HepG2 (cell line): ENCODE measurements around the gene PRKN. TPM values are rescaled to one million over a fixed set of nuclear protein-coding genes. Genes with fewer than 3 reads are reported as not detected.

Source experiments
- ATAC-seq: fragments of 200-7000 bp; cut with Tn5 transposase; 3 replicates; pipeline ENCODE4 v1.9.1; 2020; ENCODE audit warnings: mild to moderate bottlenecking, moderate library complexity
- BruUV-seq: library from RNA; stranded (reverse); fragments of 400-500 nt; replicated peaks from 2 replicates; lab custom pipeline; 2021; lab: Mats Ljungman, UMichigan
- CTCF ChIA-PET: fragments of 300-600 bp; formaldehyde crosslinking; extraction: SDS; loops from one replicate; lab custom pipeline; 2021; ENCODE audit warnings: low total read pairs, inconsistent platforms, low intra/inter-chr PET ratio; lab: Yijun Ruan, JAX
- POLR2A ChIA-PET: fragments of 350-600 bp; sonication (Branson Sonifier 250); formaldehyde crosslinking; loops from one replicate; lab custom pipeline; 2020; ENCODE audit warnings: antibody characterized with exemption, inconsistent platforms; lab: Yijun Ruan, JAX
- DNase-seq: peaks from one replicate; pipeline ENCODE4 v3.0.0-alpha.2; 2015; ENCODE audit warnings: low spot score
- FAIRE-seq: peaks from 3 replicates; lab custom pipeline; 2011; peaks lifted over from hg19 to GRCh38; lab: Jason Lieb, UNC
- H2AFZ ChIP-seq: one replicate; pipeline ENCODE4 v1.6.1; 2011; ENCODE audit warnings: low read length, inconsistent platforms
- H3K27ac ChIP-seq: fragments of 300-600 bp; 3 replicates; pipeline ENCODE4 v1.8.0; 2011; ENCODE audit warnings: mixed run types, mild to moderate bottlenecking, mixed read lengths, low read length, inconsistent platforms; ENCODE audit not compliant: insufficient read depth; ENCODE audit errors: extremely low read length
- H3K27me3 ChIP-seq, 2 experiments: fragments of 200-600 bp in 1 of 2; 2 replicates in 1 of 2; 3 replicates in 1 of 2; pipeline versions ENCODE4 v1.6.0 to v1.8.0; 2011; ENCODE audit warnings: low read length in 2 of 2, mild to moderate bottlenecking in 2 of 2, moderate library complexity in 2 of 2, inconsistent platforms in 1 of 2; ENCODE audit not compliant: insufficient read depth in 2 of 2, control insufficient read depth in 1 of 2
- H3K36me3 ChIP-seq, 2 experiments: fragments of 200-600 bp in 1 of 2; replicated peaks in 1 of 2; 2 replicates in 1 of 2; 3 replicates in 1 of 2; pipeline versions ENCODE4 v1.5.1 to v1.8.0; 2011; ENCODE audit warnings: low read length in 2 of 2, inconsistent platforms in 1 of 2; ENCODE audit not compliant: insufficient read depth in 2 of 2, control insufficient read depth in 1 of 2
- H3K4me1 ChIP-seq: 2 replicates; pipeline ENCODE4 v1.5.1; 2012; ENCODE audit warnings: low read length, inconsistent platforms; ENCODE audit not compliant: insufficient read depth
- H3K4me2 ChIP-seq: 2 replicates; pipeline ENCODE4 v1.6.0; 2011; ENCODE audit warnings: low read depth, low read length, inconsistent platforms
- H3K4me3 ChIP-seq, 3 experiments: fragments of 200-600 bp in 1 of 3; sonication (generic), shearing (Covaris generic) in 1 of 3; replicated peaks in 1 of 3; 2 replicates each; pipeline ENCODE4 v1.5.1; 2011 to 2016; ENCODE audit warnings: low read length in 3 of 3, inconsistent platforms in 2 of 3, low read depth in 2 of 3, mild to moderate bottlenecking in 2 of 3, control low read depth in 1 of 3, mixed read lengths in 1 of 3; ENCODE audit not compliant: insufficient read depth in 1 of 3
- H3K79me2 ChIP-seq: one replicate; pipeline ENCODE4 v1.6.1; 2011; ENCODE audit warnings: low read length, inconsistent platforms; ENCODE audit not compliant: insufficient read depth
- H3K9ac ChIP-seq: 2 replicates; pipeline ENCODE4 v1.6.0; 2011; ENCODE audit warnings: mild to moderate bottlenecking, low read depth, low read length, inconsistent platforms; ENCODE audit not compliant: insufficient read depth
- H3K9me3 ChIP-seq: 2 replicates; pipeline ENCODE4 v1.5.1; 2012; ENCODE audit warnings: mild to moderate bottlenecking, low read length
- H4K20me1 ChIP-seq: 2 replicates; pipeline ENCODE4 v1.6.0; 2011; ENCODE audit warnings: inconsistent platforms, mild to moderate bottlenecking, low read length, moderate library complexity; ENCODE audit not compliant: insufficient read depth
- ARNT2 ChIP-seq: sonication (generic); formaldehyde crosslinking; IDR thresholded peaks from 2 replicates; pipeline ENCODE4 v1.8.0; 2022; ENCODE audit warnings: mild to moderate bottlenecking, low read depth, missing genetic modification reagents, moderate library complexity
- CTCF ChIP-seq: sonication (generic); formaldehyde crosslinking; IDR thresholded peaks from 2 replicates; pipeline ENCODE4 v1.5.0; 2020; ENCODE audit warnings: mild to moderate bottlenecking, missing genetic modification reagents, moderate library complexity
- HMG20A ChIP-seq: IDR thresholded peaks from 2 replicates; pipeline ENCODE4 v1.6.1; 2016; ENCODE audit warnings: borderline replicate concordance
- NR1H2 ChIP-seq: sonication (generic); formaldehyde crosslinking; IDR thresholded peaks from 2 replicates; pipeline ENCODE4 v1.8.1; 2022; ENCODE audit warnings: low read depth, missing genetic modification reagents, borderline replicate concordance
- NR3C1 ChIP-seq: sonication (generic); formaldehyde crosslinking; IDR thresholded peaks from 2 replicates; pipeline ENCODE4 v1.4.0; 2020; ENCODE audit warnings: missing genetic modification reagents
- SIN3A ChIP-seq: IDR thresholded peaks from 2 replicates; pipeline ENCODE4 v1.6.1; 2011; ENCODE audit warnings: low read depth, mild to moderate bottlenecking, control low read depth, low read length, borderline replicate concordance
- SMYD3 ChIP-seq: sonication (generic); formaldehyde crosslinking; IDR thresholded peaks from 2 replicates; pipeline ENCODE4 v1.8.1; 2023; ENCODE audit warnings: mild to moderate bottlenecking, missing genetic modification reagents
- STAG1 ChIP-seq: sonication (generic); formaldehyde crosslinking; IDR thresholded peaks from 2 replicates; pipeline ENCODE4 v1.4.0; 2020; ENCODE audit warnings: missing genetic modification reagents
- TFDP1 ChIP-seq: IDR thresholded peaks from 2 replicates; pipeline ENCODE4 v1.6.1; 2016; ENCODE audit warnings: missing compliant biosample characterization, missing genetic modification reagents, borderline replicate concordance
- ZNF10 ChIP-seq: sonication (generic); formaldehyde crosslinking; IDR thresholded peaks from 2 replicates; pipeline ENCODE4 v1.4.0; 2020; ENCODE audit warnings: mild to moderate bottlenecking, low read depth, missing genetic modification reagents, borderline replicate concordance
- ZNF121 ChIP-seq: sonication (generic); formaldehyde crosslinking; IDR thresholded peaks from 2 replicates; pipeline ENCODE4 v1.5.0; 2020; ENCODE audit warnings: mild to moderate bottlenecking, missing genetic modification reagents
- ZNF354B ChIP-seq: sonication (generic); formaldehyde crosslinking; IDR thresholded peaks from 2 replicates; pipeline ENCODE4 v1.8.0; 2022; ENCODE audit warnings: mild to moderate bottlenecking, missing genetic modification reagents
- ZNF614 ChIP-seq: IDR thresholded peaks from 2 replicates; pipeline ENCODE4 v1.6.1; 2018; ENCODE audit warnings: missing biosample characterization, missing genetic modification reagents, inconsistent platforms, borderline replicate concordance
- ZNF780A ChIP-seq: sonication (generic); formaldehyde crosslinking; IDR thresholded peaks from 2 replicates; pipeline ENCODE4 v1.8.0; 2022; ENCODE audit warnings: mild to moderate bottlenecking, missing genetic modification reagents, moderate library complexity
- ZNF781 ChIP-seq: sonication (generic); formaldehyde crosslinking; IDR thresholded peaks from 2 replicates; pipeline ENCODE4 v1.5.1; 2020; ENCODE audit warnings: borderline replicate concordance, mild to moderate bottlenecking, missing genetic modification reagents; ENCODE audit errors: not compliant biosample characterization
- WGBS: methylation state at CpG from one replicate; pipeline ENCODE4 v1.1.6; 2017; ENCODE audit warnings: low lambda C conversion rate; 5-methylcytosine and 5-hydroxymethylcytosine counted together
- in situ Hi-C: cut with HindIII; loops from 2 replicates; pipeline ENCODE4 v1.10.0; 2017; ENCODE audit warnings: low pct_unique_long_range_greater_than_20kb; ENCODE audit not compliant: extremely low pct_ligation_motif_present
- intact Hi-C: fragments of 100-400 bp; cut with micrococcal nuclease; formaldehyde crosslinking; loops from one replicate; pipeline ENCODE4 v1.10.0; 2022; ENCODE audit not compliant: unreplicated experiment
- polyA plus RNA-seq, 8 experiments: library from polyadenylated mRNA; depleted of rRNA in 3 of 8; stranded (reverse) in 7 of 8; unstranded in 1 of 8; fragments of >200 nt; fragmentation: Illumina TruSeq in 4 of 8; extraction: Trizol in 4 of 8; gene quantifications; 2 replicates each; pipeline versions ENCODE4 v1.2.1 to v1.2.3, GENCODE V29; 2011 to 2016; ENCODE audit warnings: low read depth in 4 of 8, missing spikeins in 1 of 8, mixed read lengths in 1 of 8; ENCODE audit not compliant: insufficient read depth in 1 of 8
- total RNA-seq, 5 experiments: library from RNA; depleted of rRNA; stranded (reverse); fragments of >200 nt; fragmentation: Illumina TruSeq; extraction: Trizol; gene quantifications; 2 replicates each; pipeline ENCODE4 v1.2.3, GENCODE V29; 2016; ENCODE audit warnings: low read depth in 1 of 5

PRKN gene
- total and polyA plus RNA-seq, 2 of the 13 experiments (the other 11 are each of a cell fraction or from before 2014, with no cell fraction given) = 0.31 to 0.44 TPM

- FAIRE-seq = no peak
- no peak overlapping the region for H3K27ac ChIP-seq
- no peaks in the 10 kb centered on the region for H3K4me1 ChIP-seq
- no peak overlapping the region for H3K4me3 ChIP-seq
- POLR2A ChIA-PET = no interaction called here
- no peak overlapping the region for H3K9ac ChIP-seq
- BruUV-seq = no TSS peak
- H3K4me2 ChIP-seq = no peak overlapping the region
- in situ Hi-C loops (no loop called here), intact Hi-C loops (loop anchor here (1.0 kb wide), 2 partner anchors 243 to 267 kb away; no protein-coding TSS in a partner anchor)
- no peak overlapping the region for H2AFZ ChIP-seq
- WGBS = 29% methylated on average over 10 of the region's 10 CpGs
- 0 out of 2 replicates have a peak, but pooled peaks cover 6% of the 10 kb centered on the region for H3K9me3 ChIP-seq
- peak; percentile 83 for ATAC-seq
- H4K20me1 ChIP-seq = no peaks in the 10 kb centered on the region
- TF ChIP-seq CTCF (CRISPR knock-in tag) (peak; percentile 54), STAG1 (CRISPR knock-in tag) (peak; percentile 39; the same call in 1 of the 2 replicates), SMYD3 (CRISPR knock-in tag) (no peak)
- peak; percentile 9 for DNase-seq
- no peaks in the 10 kb centered on the region for H3K79me2 ChIP-seq
- no peaks in the 10 kb centered on the region for H3K27me3 ChIP-seq
- CTCF ChIA-PET = no interaction called here
- no peaks in the 10 kb centered on the region for H3K36me3 ChIP-seq
Observed at GRCh38 chr6:161660666-161661571, 1066.6 kb downstream of the PRKN start.

GRCh38 chr6:161658211-161658610 is 1069.4 kb downstream of the PRKN start:
- POLR2A ChIA-PET = no interaction called here
- TF ChIP-seq NR3C1 (CRISPR knock-in tag) (no peak), ZNF780A (CRISPR knock-in tag) (no peak), TFDP1 (no peak), ZNF121 (CRISPR knock-in tag) (no peak), ZNF781 (CRISPR knock-in tag) (no peak), ZNF10 (CRISPR knock-in tag) (no peak), ARNT2 (CRISPR knock-in tag) (no peak), HMG20A (CRISPR knock-in tag) (no peak), SIN3A (no peak), NR1H2 (CRISPR knock-in tag) (no peak), ZNF354B (no peak), ZNF614 (CRISPR knock-in tag) (no peak)

More at GRCh38 chr6:161658211-161658610, 1069.4 kb downstream of the PRKN start:
- Histone ChIP-seq H3K4me1 (no peaks in the 10 kb centered on the region), H2AFZ (no peak overlapping the region), H3K9me3 (0 out of 2 replicates have a peak, but pooled peaks cover 6% of the 10 kb centered on the region), H3K9ac (no peak overlapping the region), H3K4me3 (no peak overlapping the region), H3K27me3 (no peaks in the 10 kb centered on the region), H3K27ac (no peak overlapping the region), H3K4me2 (no peak overlapping the region), H3K36me3 (no peaks in the 10 kb centered on the region), H3K79me2 (no peaks in the 10 kb centered on the region), H4K20me1 (no peaks in the 10 kb centered on the region)
- WGBS = 17% methylated on average over 4 of the region's 4 CpGs
- no TSS peak for BruUV-seq
- in situ Hi-C loops (no loop called here), intact Hi-C loops (no loop called here)
- CTCF ChIA-PET = no interaction called here
- DNase-seq (no peak), ATAC-seq (no peak), FAIRE-seq (no peak)
